Right cardiac atrium (tissue), 5 donors: ENCODE measurements around the gene ATAD3C. TPM values are rescaled to one million over a fixed set of nuclear protein-coding genes. Genes with fewer than 3 reads are reported as not detected.
"Not testable (repeated sequence)": the region's sequence is repeated elsewhere in the genome, so short reads cannot be mapped to it uniquely, and the experiment has no call there.

Experiments used
- ATAC-seq, 2 donors: fragments of 200-7000 bp; cut with Tn5 transposase; one replicate each; pipeline versions ENCODE4 v1.8.0 to v1.9.1; 2020; ENCODE audit warnings: moderate library complexity in 2 of 2, mild to moderate bottlenecking in 1 of 2
- DNase-seq, 3 donors: peaks; one replicate each; pipeline ENCODE4 v3.0.0-alpha.2; 2020
- H3K27ac ChIP-seq: one replicate; pipeline ENCODE4 v1.5.1; 2013; ENCODE audit warnings: mild to moderate bottlenecking, low read length, control low read depth, moderate library complexity
- H3K27me3 ChIP-seq: one replicate; pipeline ENCODE4 v1.6.1; 2013; ENCODE audit not compliant: control insufficient read depth, insufficient read depth
- H3K4me1 ChIP-seq: one replicate; pipeline ENCODE4 v1.6.1; 2013; ENCODE audit warnings: low read length; ENCODE audit not compliant: control insufficient read depth, insufficient read depth
- H3K4me3 ChIP-seq: one replicate; pipeline ENCODE4 v1.5.1; 2013; ENCODE audit warnings: low read length, control low read depth
- H3K9me3 ChIP-seq: one replicate; pipeline ENCODE4 v1.6.1; 2013; ENCODE audit warnings: low read length; ENCODE audit not compliant: control insufficient read depth
- WGBS: extraction: QIAGEN DNeasy Blood & Tissue Kit; methylation state at CpG from one replicate; pipeline ENCODE4 v1.1.7; 2013; 5-methylcytosine and 5-hydroxymethylcytosine counted together
- intact Hi-C, 4 donors: fragments of 100-400 bp; cut with DNase I; formaldehyde crosslinking; loops; one replicate each; pipeline versions ENCODE4 v1.11.0 to v1.14.0; 2022 to 2023
- polyA plus RNA-seq: library from polyadenylated mRNA; stranded (reverse); fragments of 200-250 nt; gene quantifications from one replicate; pipeline ENCODE4 v1.2.3, GENCODE V29; 2013
- total RNA-seq, 4 donors: library from RNA; stranded (reverse); fragmentation: NEBNext Ultra II Directional; extraction: Animal tissue kit (Norgen Biotek cat#: 25700); gene quantifications; one replicate each; pipeline ENCODE4 v1.2.1, GENCODE V29; 2021
- donor health status: healthy with polysubstance abuse.
- donor health status: DM: no; HTN: yes; CAD: no.
- donor health status: DM: no; HTN: no; CAD: no.
- donor health status: DM: no; HTN: yes; CAD: no; lungs with severe emphysema.
- donor health status: DM: yes; HTN: yes; CAD: no.

The ATAD3C gene
- total and polyA plus RNA-seq, 5 donors: 0.52 to 3.4 (median 1.5) TPM

- Histone ChIP-seq H3K9me3 (no peaks in the 10 kb centered on the region), H3K4me3 (peak within 1 kb of the TSS; percentile 94), H3K4me1 (peaks cover 7% of the 10 kb centered on the region), H3K27ac (peak within 1 kb of the TSS; percentile 79), H3K27me3 (no peaks in the 10 kb centered on the region)
- peak; percentile 95 to 98 (median 98) for DNase-seq
- intact Hi-C loops: no loop called here
- ATAC-seq: peak; percentile 96 to 97
- under 1% methylated on average over 98 of the region's 98 CpGs for WGBS
Measured at GRCh38 chr1:1406821-1407635, 42.5 kb upstream of the ATAD3C start, which contains the start of gene MRPL20. Gene MRPL20 (minus strand): TSS chr1:1407293. CDS start chr1:1407217, 76 bp downstream.

DNA sequence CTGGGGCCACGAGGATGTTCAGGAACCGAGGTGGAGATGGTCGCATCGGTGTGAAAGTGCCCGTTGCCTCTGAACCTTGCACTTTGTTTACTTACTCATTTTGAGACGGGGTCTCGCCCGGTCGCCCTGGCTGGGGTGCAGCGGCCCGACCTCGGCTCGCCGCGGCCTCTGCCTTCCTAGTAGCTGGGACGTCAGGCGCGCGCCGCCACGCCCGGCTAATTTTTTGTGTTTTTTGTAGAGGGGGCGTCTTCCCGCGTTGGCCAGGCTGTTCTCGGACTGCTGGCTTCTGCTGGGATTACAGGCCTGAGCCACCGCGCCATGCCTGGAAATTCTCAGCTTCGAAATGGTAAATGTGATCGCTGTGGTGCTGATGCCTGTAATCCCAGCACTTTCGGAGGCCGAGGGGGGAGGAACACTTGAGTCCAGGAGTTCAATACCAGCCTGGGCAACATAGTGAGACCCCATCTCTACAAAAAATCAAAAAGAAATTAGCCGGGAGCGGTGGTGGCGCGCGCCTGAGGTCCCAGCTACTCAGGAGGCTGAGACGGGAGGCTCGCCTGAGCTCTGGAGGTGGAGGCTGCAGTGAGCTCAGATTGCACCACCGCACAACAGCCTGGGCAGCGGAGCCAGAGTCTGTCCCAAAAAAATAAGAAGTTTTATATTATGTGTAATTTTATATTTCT lies 41.7 kb upstream of the ATAD3C start:
- WGBS: 9% methylated on average over 41 of the region's 41 CpGs
- peak overlapping the region; percentile 79 for H3K27ac ChIP-seq
- DNase-seq: peak in 2 of 3 donors; percentile 63 to 66
- no peak for ATAC-seq
- intact Hi-C loops: no loop called here
- H3K9me3 ChIP-seq: no peaks in the 10 kb centered on the region
- H3K4me1 ChIP-seq: peaks cover 7% of the 10 kb centered on the region
- no peaks in the 10 kb centered on the region for H3K27me3 ChIP-seq
- H3K4me3 ChIP-seq: peak overlapping the region; percentile 94

- DNase-seq, intact Hi-C loops, H3K27me3 ChIP-seq, H3K9me3 ChIP-seq, ATAC-seq, H3K27ac ChIP-seq, H3K4me3 ChIP-seq, H3K4me1 ChIP-seq: not testable (repeated sequence)
- WGBS: 61% methylated on average over 8 of the region's 8 CpGs
Measured at GRCh38 chr1:1410238-1410637, 39.3 kb upstream of the ATAD3C start.

DNA sequence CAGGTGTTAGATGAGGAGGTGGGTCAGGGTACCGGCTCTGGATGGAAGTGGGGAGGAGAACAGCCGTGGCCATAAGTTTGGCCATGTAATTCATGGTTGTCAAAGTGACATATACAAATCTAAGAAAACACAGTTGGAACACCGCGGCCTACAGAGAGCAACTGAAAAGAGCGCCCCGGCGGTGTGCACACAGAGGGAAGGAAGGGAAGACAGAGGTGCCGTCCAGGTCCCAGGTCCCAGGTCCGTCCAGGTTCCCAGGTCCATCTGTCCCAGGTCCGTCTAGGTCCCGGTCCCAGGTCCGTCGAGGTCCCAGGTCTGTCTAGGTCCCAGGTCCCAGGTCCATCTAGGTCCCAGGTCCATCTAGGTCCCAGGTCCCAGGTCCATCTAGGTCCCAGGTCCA lies 37.9 kb upstream of the ATAD3C start:
- H3K4me1 ChIP-seq: no peaks in the 10 kb centered on the region
- no peak overlapping the region for H3K4me3 ChIP-seq
- H3K9me3 ChIP-seq: no peaks in the 10 kb centered on the region
- no peaks in the 10 kb centered on the region for H3K27me3 ChIP-seq
- ATAC-seq (no peak), DNase-seq (peak in 2 of 3 donors; percentile 49 to 51)
- intact Hi-C loops: no loop called here
- H3K27ac ChIP-seq: no peak overlapping the region
- 95% methylated on average over 13 of the region's 13 CpGs for WGBS

DNA sequence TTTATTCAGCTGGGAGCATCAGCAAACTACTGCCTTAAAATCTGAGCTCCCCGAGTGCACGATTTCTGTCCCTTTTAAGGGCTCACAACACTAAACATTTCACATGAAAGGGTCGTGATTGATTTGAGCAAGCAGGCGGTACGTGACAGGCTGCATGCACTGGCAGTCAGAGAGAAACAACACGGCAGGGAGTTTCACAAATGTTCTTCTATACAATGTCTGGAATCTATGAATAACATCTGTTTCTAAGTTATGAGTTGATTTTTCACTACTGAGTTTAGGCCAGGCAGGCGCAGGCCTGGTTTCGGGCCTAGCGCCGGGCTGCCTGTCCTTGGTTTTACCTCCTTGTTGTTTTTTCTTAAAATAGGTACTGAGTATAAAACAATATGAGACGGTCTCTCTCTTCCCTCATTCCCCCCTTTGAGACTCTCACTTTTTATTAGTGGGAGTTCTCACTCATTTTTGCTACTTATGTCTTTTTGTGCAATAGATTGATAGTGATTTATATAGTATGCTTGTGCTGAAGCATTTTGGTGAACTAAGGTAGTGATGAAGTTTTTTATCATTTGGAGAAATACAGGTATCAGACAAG lies 37.1 kb upstream of the ATAD3C start:
- H3K4me1 ChIP-seq, H3K27me3 ChIP-seq, ATAC-seq, H3K9me3 ChIP-seq, intact Hi-C loops, H3K27ac ChIP-seq, H3K4me3 ChIP-seq: not testable (repeated sequence)
- 95% methylated on average over 11 of the region's 11 CpGs for WGBS
- DNase-seq: peak in 1 of 3 donors; percentile 5

DNA sequence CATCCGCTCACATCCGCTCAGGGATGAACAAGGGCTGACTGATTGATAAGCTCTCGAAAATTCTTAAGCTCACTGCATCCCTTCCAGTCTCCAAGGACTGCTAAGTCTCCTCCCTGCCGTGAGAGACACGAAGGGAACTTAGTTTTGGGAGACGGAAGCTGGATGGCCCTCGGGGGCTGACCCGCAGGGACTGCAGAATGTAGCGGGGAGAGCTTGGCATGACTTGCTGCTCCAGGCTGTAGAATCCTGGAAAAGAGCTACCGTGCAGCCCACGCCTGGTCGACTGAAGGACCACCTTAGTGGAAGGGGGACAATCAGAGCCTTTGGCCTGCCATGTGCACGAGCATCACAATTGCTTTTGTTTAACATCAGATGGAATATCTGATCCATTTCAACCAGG lies 33.7 kb upstream of the ATAD3C start:
- intact Hi-C loops: no loop called here
- Histone ChIP-seq H3K9me3 (no peaks in the 10 kb centered on the region), H3K4me3 (no peak overlapping the region), H3K27me3 (no peaks in the 10 kb centered on the region), H3K27ac (no peak overlapping the region), H3K4me1 (no peaks in the 10 kb centered on the region)
- peak in 2 of 3 donors; percentile 18 to 29 for DNase-seq
- no peak for ATAC-seq
- 75% methylated on average over 13 of the region's 13 CpGs for WGBS

GRCh38 chr1:1417396-1417795 lies 32.1 kb upstream of the ATAD3C start:
- DNase-seq: peak in 2 of 3 donors; percentile 6 to 12
- H3K4me1 ChIP-seq, intact Hi-C loops, ATAC-seq, H3K27ac ChIP-seq, H3K4me3 ChIP-seq, H3K9me3 ChIP-seq, H3K27me3 ChIP-seq: not testable (repeated sequence)
- 77% methylated on average over 5 of the region's 5 CpGs for WGBS

DNA sequence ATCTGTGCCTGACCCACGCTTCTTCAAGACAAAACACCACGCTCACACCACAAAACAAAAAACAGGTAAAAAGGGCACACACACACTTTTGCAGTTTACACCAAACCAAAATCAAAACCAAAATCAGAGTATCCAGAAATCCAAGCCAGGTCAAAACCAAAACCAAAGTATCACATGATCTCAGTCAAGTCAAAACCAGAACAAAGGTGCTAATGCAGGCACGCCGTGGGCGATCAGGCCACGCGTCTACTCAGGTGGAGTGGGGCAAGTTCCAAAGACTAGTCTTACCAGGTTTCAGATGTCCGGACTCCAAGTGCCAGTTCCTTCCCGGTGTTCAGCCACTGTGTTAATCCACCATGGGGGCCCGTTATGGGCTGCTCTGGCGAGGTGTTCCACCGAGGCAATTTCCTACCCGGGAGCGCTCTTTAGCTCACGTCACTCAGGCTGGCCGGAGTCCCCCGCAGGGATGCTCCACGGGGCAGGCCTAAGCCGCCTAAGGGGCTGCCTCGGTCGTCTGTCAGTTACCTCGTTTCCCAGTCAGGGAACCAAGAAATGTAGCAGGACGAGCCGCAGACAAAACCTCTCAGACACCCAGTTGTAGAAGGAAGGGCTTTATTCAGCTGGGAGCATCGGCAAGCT lies 31.5 kb upstream of the ATAD3C start:
- WGBS: 90% methylated on average over 25 of the region's 25 CpGs
- H3K27ac ChIP-seq, intact Hi-C loops, H3K4me1 ChIP-seq, H3K4me3 ChIP-seq, ATAC-seq, H3K9me3 ChIP-seq, H3K27me3 ChIP-seq: not testable (repeated sequence)
- peak in 2 of 3 donors; percentile 18 to 42 for DNase-seq

GRCh38 chr1:1418464-1419362 lies 30.8 kb upstream of the ATAD3C start:
- Histone ChIP-seq H3K4me1 (no peaks in the 10 kb centered on the region), H3K9me3 (no peaks in the 10 kb centered on the region), H3K4me3 (no peak overlapping the region), H3K27me3 (no peaks in the 10 kb centered on the region), H3K27ac (no peak overlapping the region)
- intact Hi-C loops: no loop called here
- ATAC-seq (peak; percentile 13 to 46), DNase-seq (peak in 1 of 3 donors; percentile 58)
- 91% methylated on average over 26 of the region's 26 CpGs for WGBS

DNA sequence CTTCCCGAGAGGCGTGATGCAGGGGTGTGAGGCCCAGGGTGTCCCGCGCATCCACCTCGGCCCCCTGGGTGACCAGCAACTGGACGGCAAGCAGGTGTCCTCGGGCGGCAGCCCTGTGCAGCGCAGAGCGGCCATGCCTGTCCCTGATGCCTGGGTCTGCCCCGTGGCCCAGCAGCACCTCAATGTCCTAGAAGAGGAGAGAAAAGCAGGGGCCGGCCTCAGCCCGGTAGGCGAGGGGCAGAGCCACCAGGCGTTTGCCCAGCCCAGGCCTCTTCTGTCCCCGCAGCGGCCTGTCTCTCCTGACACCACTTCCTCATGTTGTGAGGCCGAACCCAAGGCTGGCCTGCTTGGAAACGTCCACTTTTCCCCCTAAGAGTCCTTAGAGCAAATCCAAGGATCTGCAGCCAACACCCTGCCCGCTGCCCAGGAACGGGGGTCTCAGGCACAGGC lies 30.1 kb upstream of the ATAD3C start:
- Histone ChIP-seq H3K4me1 (no peaks in the 10 kb centered on the region), H3K9me3 (no peaks in the 10 kb centered on the region), H3K4me3 (peak overlapping the region; percentile 53), H3K27ac (peak overlapping the region; percentile 1), H3K27me3 (no peaks in the 10 kb centered on the region)
- DNase-seq (peak in 1 of 3 donors; percentile 57), ATAC-seq (peak; percentile 21)
- intact Hi-C loops: no loop called here
- WGBS: 84% methylated on average over 21 of the region's 21 CpGs
